DND-41 (cell line): ENCODE results near the gene GRID1.

Experiments
- ATAC-seq: fragments of 200-7000 bp; cut with Tn5 transposase; 3 replicates; pipeline ENCODE4 v1.9.1; 2021; ENCODE audit warnings: low read depth; ENCODE audit not compliant: insufficient read depth
- DNase-seq: peaks from one replicate; pipeline ENCODE4 v3.0.0-alpha.2; 2020
- H2AFZ ChIP-seq: 2 replicates; pipeline ENCODE4 v1.6.0; 2012; ENCODE audit warnings: low read depth, low read length
- H3K27ac ChIP-seq: 2 replicates; pipeline ENCODE4 v1.5.1; 2012; ENCODE audit warnings: low read length, inconsistent platforms
- H3K27me3 ChIP-seq: fragments of 200-600 bp; sonication (generic); 2 replicates; pipeline ENCODE4 v1.6.0; 2012; ENCODE audit warnings: low read length, mild to moderate bottlenecking, inconsistent platforms; ENCODE audit not compliant: insufficient read depth, poor library complexity
- H3K36me3 ChIP-seq: 2 replicates; pipeline ENCODE4 v1.5.1; 2012; ENCODE audit warnings: low read length, inconsistent platforms; ENCODE audit not compliant: insufficient read depth
- H3K4me1 ChIP-seq: 2 replicates; pipeline ENCODE4 v1.5.1; 2012; ENCODE audit warnings: mild to moderate bottlenecking, low read length; ENCODE audit not compliant: insufficient read depth
- H3K4me2 ChIP-seq: 2 replicates; pipeline ENCODE4 v1.6.0; 2012; ENCODE audit warnings: mild to moderate bottlenecking, moderate library complexity, low read length, inconsistent platforms; ENCODE audit not compliant: insufficient read depth
- H3K4me3 ChIP-seq, 2 experiments: fragments of 200-600 bp in 1 of 2; shearing (Covaris generic) in 1 of 2; 2 replicates each; pipeline ENCODE4 v1.5.1; 2012 to 2016; ENCODE audit warnings: inconsistent platforms in 2 of 2, low read length in 2 of 2, mild to moderate bottlenecking in 2 of 2, low read depth in 1 of 2, moderate library complexity in 1 of 2
- H3K79me2 ChIP-seq: 2 replicates; pipeline ENCODE4 v1.6.0; 2012; ENCODE audit warnings: low read length, inconsistent platforms; ENCODE audit not compliant: insufficient read depth
- H3K9ac ChIP-seq: 2 replicates; pipeline ENCODE4 v1.6.0; 2012; ENCODE audit warnings: low read depth, mild to moderate bottlenecking, inconsistent platforms, low read length, moderate library complexity
- H3K9me3 ChIP-seq: 2 replicates; pipeline ENCODE4 v1.5.1; 2012; ENCODE audit warnings: low read length, moderate library complexity, mild to moderate bottlenecking, inconsistent platforms; ENCODE audit not compliant: insufficient read depth, severe bottlenecking
- H4K20me1 ChIP-seq: 2 replicates; pipeline ENCODE4 v1.6.0; 2012; ENCODE audit warnings: low read length; ENCODE audit not compliant: insufficient read depth
- EZH2 ChIP-seq: IDR thresholded peaks from 3 replicates; pipeline ENCODE4 v1.6.1; 2012; ENCODE audit warnings: borderline replicate concordance, low read depth, mild to moderate bottlenecking, moderate library complexity, low read length, inconsistent platforms; ENCODE audit not compliant: severe bottlenecking
- TF ChIP-seq, protein P1 (sequence below): IDR thresholded peaks from 2 replicates; pipeline ENCODE4 v1.5.1; 2012; ENCODE audit warnings: borderline replicate concordance, low read length, moderate library complexity, mild to moderate bottlenecking; ENCODE audit not compliant: poor library complexity, severe bottlenecking; ENCODE audit errors: extremely low read depth

Gene GRID1

DNA sequence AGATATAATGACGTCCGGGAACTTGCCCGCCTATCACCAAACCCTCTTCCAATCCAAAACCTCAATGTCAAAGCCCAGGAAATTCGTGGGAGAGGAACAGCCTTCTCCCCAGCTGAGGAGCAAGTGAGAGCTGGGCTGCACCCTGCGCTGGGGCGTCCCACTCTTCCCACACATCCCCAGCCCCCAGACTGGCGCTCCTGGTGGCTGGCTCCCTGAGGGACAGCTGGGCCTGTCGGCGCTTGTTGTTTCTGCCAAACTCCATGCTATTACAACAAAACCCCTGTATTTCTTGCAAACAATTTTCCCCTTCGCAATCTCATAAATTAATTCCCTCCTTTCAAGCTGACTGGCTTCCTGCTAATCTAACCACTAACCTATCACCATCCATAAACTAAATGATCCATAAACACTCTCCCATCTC is 53.0 kb downstream of the GRID1 start:
- ATAC-seq (no peak), DNase-seq (no peak)
- Histone ChIP-seq H3K79me2 (no peaks in the 10 kb centered on the region), H3K4me2 (no peak overlapping the region), H4K20me1 (no peaks in the 10 kb centered on the region), H3K9me3 (no peaks in the 10 kb centered on the region), H3K9ac (no peak overlapping the region), H2AFZ (no peak overlapping the region), H3K4me3 (no peak overlapping the region), H3K27ac (no peak overlapping the region), H3K36me3 (no peaks in the 10 kb centered on the region), H3K4me1 (no peaks in the 10 kb centered on the region), H3K27me3 (no peaks in the 10 kb centered on the region)
- TF ChIP-seq EZH2, result no peak
- TF ChIP-seq, protein P1, sequence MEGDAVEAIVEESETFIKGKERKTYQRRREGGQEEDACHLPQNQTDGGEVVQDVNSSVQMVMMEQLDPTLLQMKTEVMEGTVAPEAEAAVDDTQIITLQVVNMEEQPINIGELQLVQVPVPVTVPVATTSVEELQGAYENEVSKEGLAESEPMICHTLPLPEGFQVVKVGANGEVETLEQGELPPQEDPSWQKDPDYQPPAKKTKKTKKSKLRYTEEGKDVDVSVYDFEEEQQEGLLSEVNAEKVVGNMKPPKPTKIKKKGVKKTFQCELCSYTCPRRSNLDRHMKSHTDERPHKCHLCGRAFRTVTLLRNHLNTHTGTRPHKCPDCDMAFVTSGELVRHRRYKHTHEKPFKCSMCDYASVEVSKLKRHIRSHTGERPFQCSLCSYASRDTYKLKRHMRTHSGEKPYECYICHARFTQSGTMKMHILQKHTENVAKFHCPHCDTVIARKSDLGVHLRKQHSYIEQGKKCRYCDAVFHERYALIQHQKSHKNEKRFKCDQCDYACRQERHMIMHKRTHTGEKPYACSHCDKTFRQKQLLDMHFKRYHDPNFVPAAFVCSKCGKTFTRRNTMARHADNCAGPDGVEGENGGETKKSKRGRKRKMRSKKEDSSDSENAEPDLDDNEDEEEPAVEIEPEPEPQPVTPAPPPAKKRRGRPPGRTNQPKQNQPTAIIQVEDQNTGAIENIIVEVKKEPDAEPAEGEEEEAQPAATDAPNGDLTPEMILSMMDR, result no peak

DNA sequence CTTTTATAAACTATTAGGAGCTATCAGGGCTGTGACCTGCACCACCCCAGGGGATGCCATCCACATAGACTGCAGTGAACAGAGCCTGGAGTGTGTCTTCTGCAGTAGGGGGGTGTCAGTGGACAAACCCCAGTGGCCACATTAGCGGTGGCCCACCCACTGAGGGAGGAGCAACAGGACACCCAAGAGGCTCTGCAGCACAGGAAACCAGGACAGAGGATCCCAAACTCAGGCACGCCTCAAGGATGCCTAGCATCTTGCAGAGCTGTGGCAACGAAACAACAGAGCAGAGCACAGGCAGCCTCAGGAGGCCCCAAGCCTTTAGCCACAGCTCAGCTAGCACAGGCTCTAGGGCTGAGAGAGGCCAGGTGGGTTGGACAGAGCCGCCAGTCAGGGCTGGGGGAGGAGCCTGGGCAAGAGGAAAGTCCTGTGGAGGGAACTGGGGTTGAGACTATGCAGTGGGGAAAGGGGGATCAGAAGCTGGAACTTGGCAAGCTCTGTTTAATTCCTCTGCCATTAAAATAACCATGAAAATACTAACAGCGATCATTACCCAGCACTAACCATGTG is 53.8 kb downstream of the GRID1 start:
- no peak for TF ChIP-seq EZH2
- TF ChIP-seq, protein P1, result no peak
- DNase-seq (no peak), ATAC-seq (no peak)
- H3K9me3 ChIP-seq, result no peaks in the 10 kb centered on the region
- H3K4me3 ChIP-seq, result no peak overlapping the region
- peaks cover 4% of the 10 kb centered on the region; the same call in 1 of the 2 replicates for H4K20me1 ChIP-seq
- no peaks in the 10 kb centered on the region for H3K4me1 ChIP-seq
- no peak overlapping the region for H3K27ac ChIP-seq
- no peak overlapping the region for H3K9ac ChIP-seq
- H3K27me3 ChIP-seq, result no peaks in the 10 kb centered on the region
- H3K79me2 ChIP-seq, result no peaks in the 10 kb centered on the region
- no peak overlapping the region for H3K4me2 ChIP-seq
- no peaks in the 10 kb centered on the region for H3K36me3 ChIP-seq
- H2AFZ ChIP-seq, result no peak overlapping the region

DNA sequence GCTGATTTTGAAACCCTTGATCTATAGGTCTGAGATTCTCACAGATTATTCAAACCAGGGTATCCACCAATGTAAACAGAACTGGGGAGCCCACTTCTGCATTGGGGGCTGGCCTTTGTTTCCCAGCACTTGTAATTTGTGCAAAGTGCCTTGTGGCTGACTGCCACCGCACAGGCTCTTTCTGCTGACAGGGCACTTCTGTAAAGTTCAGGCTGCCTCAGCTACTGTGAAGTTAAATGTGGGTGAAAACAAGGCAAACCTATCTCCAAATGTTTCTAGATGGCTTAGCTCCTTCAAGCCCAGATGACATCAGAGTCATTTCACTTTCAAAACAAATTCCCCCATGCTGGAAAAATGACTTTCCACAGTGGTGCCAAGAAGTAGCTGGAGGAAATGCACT is 54.7 kb downstream of the GRID1 start:
- Histone ChIP-seq H3K9ac (no peak overlapping the region), H3K36me3 (no peaks in the 10 kb centered on the region), H3K27me3 (no peaks in the 10 kb centered on the region), H3K4me2 (no peak overlapping the region), H3K79me2 (no peaks in the 10 kb centered on the region), H3K27ac (no peak overlapping the region), H3K4me3 (no peak overlapping the region), H3K9me3 (no peaks in the 10 kb centered on the region), H2AFZ (no peak overlapping the region), H4K20me1 (peaks cover 4% of the 10 kb centered on the region; the same call in 1 of the 2 replicates), H3K4me1 (no peaks in the 10 kb centered on the region)
- no peak for DNase-seq
- no peak for ATAC-seq
- TF ChIP-seq EZH2, result no peak
- TF ChIP-seq, protein P1, result no peak

DNA sequence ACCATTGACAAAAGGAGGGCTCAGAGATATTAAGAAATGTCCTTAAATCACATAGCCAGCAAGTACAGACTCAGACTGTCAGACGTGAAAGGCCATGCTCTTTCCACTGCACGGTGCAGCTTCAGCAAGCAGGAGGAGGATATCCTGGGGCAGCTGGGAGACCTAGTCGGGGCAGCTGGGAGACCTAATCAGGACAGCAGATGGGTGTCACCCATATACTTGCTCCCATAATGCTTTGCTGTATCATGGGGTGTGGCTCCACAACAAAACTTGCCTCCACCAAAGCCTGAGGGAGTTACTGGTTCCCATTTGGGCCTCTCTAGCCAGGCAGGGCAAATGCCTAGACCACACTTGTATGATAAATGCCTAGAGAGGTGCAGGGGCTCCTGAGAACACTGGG is 55.4 kb downstream of the GRID1 start:
- Histone ChIP-seq H3K79me2 (no peaks in the 10 kb centered on the region), H3K4me1 (no peaks in the 10 kb centered on the region), H2AFZ (no peak overlapping the region), H3K4me2 (no peak overlapping the region), H3K36me3 (no peaks in the 10 kb centered on the region), H3K9ac (no peak overlapping the region), H3K4me3 (no peak overlapping the region), H3K27me3 (no peaks in the 10 kb centered on the region), H3K27ac (no peak overlapping the region), H3K9me3 (no peaks in the 10 kb centered on the region), H4K20me1 (peaks cover 4% of the 10 kb centered on the region; the same call in 1 of the 2 replicates)
- no peak for ATAC-seq
- no peak for TF ChIP-seq EZH2
- TF ChIP-seq, protein P1, result no peak
- DNase-seq, result no peak
